IgD-negative memory B cell (primary cell): ENCODE measurements around the gene KCMF1. TPM values are rescaled to one million over a fixed set of nuclear protein-coding genes. Genes with fewer than 3 reads are reported as not detected.

Experiments used
- H3K27ac Mint-ChIP-seq, 3 donors: one replicate each; pipeline ENCODE4 v1.8.0; 2020 to 2022; ENCODE audit warnings: mild to moderate bottlenecking in 3 of 3, mixed read lengths in 3 of 3, moderate library complexity in 1 of 3
- H3K27me3 Mint-ChIP-seq: one replicate; pipeline ENCODE4 v1.8.0; 2021; ENCODE audit warnings: mixed read lengths
- H3K36me3 Mint-ChIP-seq: one replicate; pipeline ENCODE4 v1.8.0; 2020; ENCODE audit warnings: mild to moderate bottlenecking, mixed read lengths
- H3K4me1 Mint-ChIP-seq, 3 donors: one replicate each; pipeline ENCODE4 v1.8.0; 2020 to 2022; ENCODE audit warnings: mixed read lengths in 3 of 3, mild to moderate bottlenecking in 1 of 3
- H3K4me3 Mint-ChIP-seq, 4 donors: one replicate each; pipeline ENCODE4 v1.8.0; 2020 to 2022; ENCODE audit warnings: mild to moderate bottlenecking in 4 of 4, mixed read lengths in 4 of 4, moderate library complexity in 3 of 4
- H3K9me3 Mint-ChIP-seq, 3 donors: one replicate each; pipeline ENCODE4 v1.8.0; 2020 to 2021; ENCODE audit warnings: mixed read lengths in 3 of 3, mild to moderate bottlenecking in 1 of 3
- polyA plus RNA-seq: library from polyadenylated mRNA; unstranded; fragments of 300-500 nt; fragmentation: Illumina TruSeq; gene quantifications from one replicate; pipeline ENCODE4 v1.2.3, GENCODE V29; 2021

Gene KCMF1
- polyA plus RNA-seq, 1 donor from 2014 or later: 17.6 TPM

DNA sequence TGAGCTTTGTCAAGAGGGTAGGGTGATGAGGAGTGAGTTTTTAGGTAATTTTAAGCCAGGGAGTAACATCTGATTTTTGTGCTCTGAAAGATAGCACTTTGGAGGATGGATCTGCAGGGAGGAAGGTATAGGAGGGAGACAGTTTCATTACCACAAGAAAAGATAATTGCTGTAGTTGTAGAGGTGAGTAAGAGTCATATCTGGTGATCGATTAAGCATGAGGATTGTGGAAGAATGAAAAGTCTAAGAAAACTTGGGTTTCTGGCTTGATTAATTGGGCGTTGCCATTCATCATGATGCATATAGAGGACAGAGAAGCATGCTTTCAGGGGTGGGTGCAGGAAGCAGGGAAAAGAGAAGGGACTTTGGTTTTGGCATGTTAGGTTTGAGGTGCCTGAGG lies 18.5 kb downstream of the KCMF1 start:
- no peaks in the 10 kb centered on the region for H3K36me3 Mint-ChIP-seq
- peaks cover 22 to 28% (median 25%) of the 10 kb centered on the region in 3 donors for H3K4me1 Mint-ChIP-seq
- H3K4me3 Mint-ChIP-seq: no peak overlapping the region
- no peak overlapping the region for H3K27ac Mint-ChIP-seq
- no peaks in the 10 kb centered on the region for H3K9me3 Mint-ChIP-seq
- H3K27me3 Mint-ChIP-seq: no peaks in the 10 kb centered on the region

GRCh38 chr2:84989927-84990326 lies 19.0 kb downstream of the KCMF1 start:
- Mint-ChIP-seq H3K27ac (no peak overlapping the region), H3K4me3 (no peak overlapping the region), H3K9me3 (no peaks in the 10 kb centered on the region), H3K27me3 (no peaks in the 10 kb centered on the region), H3K36me3 (no peaks in the 10 kb centered on the region), H3K4me1 (peaks cover 22 to 27% (median 24%) of the 10 kb centered on the region in 3 donors)

DNA sequence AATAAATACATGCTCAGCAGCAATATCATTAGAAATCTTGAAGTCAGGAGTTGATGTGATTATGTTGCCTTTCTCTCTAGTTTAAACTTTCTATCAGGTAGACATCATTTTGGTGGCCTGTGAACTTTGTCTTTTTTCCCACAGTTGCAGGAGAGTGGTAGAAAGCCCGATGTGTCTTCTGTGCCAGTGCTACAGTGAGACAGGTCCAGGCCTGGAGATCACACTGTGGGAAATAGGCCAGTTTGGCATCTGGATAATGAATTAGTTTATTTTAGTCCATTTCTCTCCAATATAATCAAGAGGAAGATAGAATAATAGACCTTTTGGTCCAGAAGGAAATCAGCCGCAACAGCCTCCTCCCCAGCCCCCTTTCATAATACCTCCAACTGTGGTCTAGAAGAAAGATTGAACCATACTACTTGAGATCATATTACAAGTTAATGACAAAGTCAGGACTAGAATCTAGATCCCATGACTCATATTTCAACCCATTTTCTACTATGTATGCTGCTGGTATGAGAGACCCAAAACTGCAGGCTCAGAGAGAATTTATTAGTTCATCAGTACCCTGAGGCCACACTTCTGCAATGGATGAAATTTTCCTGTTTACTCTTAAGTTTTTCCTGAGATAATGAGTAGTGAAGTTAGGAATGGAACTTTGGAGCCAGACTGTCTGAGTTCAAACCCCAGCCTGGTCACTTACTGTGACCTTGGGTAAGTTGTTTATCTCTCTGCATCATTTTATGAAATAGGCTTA lies 20.6 kb downstream of the KCMF1 start:
- H3K27me3 Mint-ChIP-seq: no peaks in the 10 kb centered on the region
- no peaks in the 10 kb centered on the region for H3K36me3 Mint-ChIP-seq
- no peak overlapping the region for H3K27ac Mint-ChIP-seq
- no peak overlapping the region for H3K4me3 Mint-ChIP-seq
- H3K4me1 Mint-ChIP-seq: peaks cover 26 to 29% (median 28%) of the 10 kb centered on the region in 3 donors
- H3K9me3 Mint-ChIP-seq: no peaks in the 10 kb centered on the region

GRCh38 chr2:84995826-84996225 lies 24.9 kb downstream of the KCMF1 start:
- H3K4me1 Mint-ChIP-seq: peaks cover 26 to 32% (median 26%) of the 10 kb centered on the region in 3 donors
- H3K36me3 Mint-ChIP-seq: no peaks in the 10 kb centered on the region
- H3K9me3 Mint-ChIP-seq: no peaks in the 10 kb centered on the region
- no peak overlapping the region for H3K4me3 Mint-ChIP-seq
- H3K27me3 Mint-ChIP-seq: no peaks in the 10 kb centered on the region
- no peak overlapping the region for H3K27ac Mint-ChIP-seq

GRCh38 chr2:84996909-84997308 lies 25.9 kb downstream of the KCMF1 start:
- Mint-ChIP-seq H3K27me3 (no peaks in the 10 kb centered on the region), H3K4me3 (no peak overlapping the region), H3K27ac (no peak overlapping the region), H3K4me1 (peaks cover 30 to 34% (median 32%) of the 10 kb centered on the region in 3 donors), H3K9me3 (no peaks in the 10 kb centered on the region), H3K36me3 (no peaks in the 10 kb centered on the region)

DNA sequence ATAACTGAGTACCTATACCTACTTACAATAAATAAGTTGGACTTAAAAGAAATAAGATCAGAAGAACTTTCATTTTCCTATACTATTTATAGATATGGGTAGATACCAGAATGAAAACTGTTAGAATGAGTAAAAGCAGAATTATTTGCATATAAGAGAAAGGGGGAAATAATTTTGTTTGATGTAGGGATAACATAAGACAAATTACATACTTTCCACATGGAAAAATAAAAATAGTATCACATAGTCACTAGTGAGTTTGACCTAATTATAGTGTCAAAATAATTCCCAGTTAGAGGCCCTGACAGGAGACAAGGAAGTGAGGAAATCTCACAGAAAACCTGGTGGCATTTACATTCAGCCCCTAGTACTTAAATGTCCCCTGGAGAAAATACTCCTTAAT lies 28.6 kb downstream of the KCMF1 start:
- H3K4me1 Mint-ChIP-seq: peaks cover 32 to 44% (median 39%) of the 10 kb centered on the region in 3 donors
- no peaks in the 10 kb centered on the region for H3K36me3 Mint-ChIP-seq
- peak overlapping the region in 2 of 3 donors; percentile 52 to 84 for H3K27ac Mint-ChIP-seq
- no peaks in the 10 kb centered on the region for H3K27me3 Mint-ChIP-seq
- peak overlapping the region in 3 of 4 donors; percentile 1 to 69 (median 19) for H3K4me3 Mint-ChIP-seq
- no peaks in the 10 kb centered on the region for H3K9me3 Mint-ChIP-seq

- H3K27me3 Mint-ChIP-seq: no peaks in the 10 kb centered on the region
- no peaks in the 10 kb centered on the region for H3K9me3 Mint-ChIP-seq
- peak overlapping the region; percentile 16 to 73 (median 59) for H3K27ac Mint-ChIP-seq
- peaks cover 29 to 40% (median 34%) of the 10 kb centered on the region in 3 donors for H3K4me1 Mint-ChIP-seq
- H3K4me3 Mint-ChIP-seq: peak overlapping the region in 1 of 4 donors; percentile 49
- no peaks in the 10 kb centered on the region for H3K36me3 Mint-ChIP-seq
Observed at GRCh38 chr2:85001595-85001994, 30.6 kb downstream of the KCMF1 start.

DNA sequence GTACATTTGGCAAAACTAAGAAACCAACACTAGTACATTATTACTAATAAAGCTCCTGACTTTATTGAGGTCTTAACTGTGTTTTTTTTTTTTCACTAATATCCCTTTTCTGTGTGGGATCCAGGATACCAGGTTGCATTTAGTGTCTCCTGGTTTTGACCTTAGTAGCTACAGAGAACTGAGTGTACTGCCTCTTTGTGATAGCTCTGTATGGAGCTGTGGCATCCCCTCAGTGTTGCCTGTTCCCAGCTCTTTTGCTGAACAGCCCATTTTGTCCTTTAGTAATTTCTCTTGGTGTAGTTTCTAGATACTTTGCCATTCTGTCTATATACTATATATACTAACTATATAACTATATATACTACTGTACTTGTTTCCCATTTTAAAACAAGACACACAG lies 31.6 kb downstream of the KCMF1 start:
- peak overlapping the region in 1 of 3 donors; percentile 57 for H3K27ac Mint-ChIP-seq
- H3K4me3 Mint-ChIP-seq: no peak overlapping the region

DNA sequence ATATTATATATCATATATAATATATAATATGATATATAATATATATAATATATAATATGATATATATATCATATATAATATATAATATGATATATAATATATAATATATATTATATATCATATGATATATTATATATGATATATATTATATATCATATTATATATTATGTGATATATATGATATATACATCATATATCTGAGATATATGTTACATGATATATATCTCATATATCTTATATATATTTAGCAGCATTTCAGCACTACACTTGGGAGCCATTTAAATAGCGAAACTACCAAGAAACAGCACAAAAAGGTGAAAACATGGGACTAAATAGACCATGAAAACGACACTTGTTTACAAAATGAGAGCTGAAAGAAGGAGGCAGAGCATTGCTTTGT lies 37.3 kb downstream of the KCMF1 start:
- H3K4me1 Mint-ChIP-seq: peaks cover 46 to 52% (median 50%) of the 10 kb centered on the region in 3 donors
- no peak overlapping the region for H3K27ac Mint-ChIP-seq
- no peaks in the 10 kb centered on the region for H3K9me3 Mint-ChIP-seq

More for the DNA sequence above, 31.6 kb downstream of the KCMF1 start:
- Mint-ChIP-seq H3K27me3 (no peaks in the 10 kb centered on the region), H3K36me3 (no peaks in the 10 kb centered on the region), H3K4me1 (peaks cover 33 to 47% (median 36%) of the 10 kb centered on the region in 3 donors), H3K9me3 (no peaks in the 10 kb centered on the region)

GRCh38 chr2:85009019-85009618 lies 38.2 kb downstream of the KCMF1 start:
- H3K36me3 Mint-ChIP-seq: peaks cover 6% of the 10 kb centered on the region
- peak overlapping the region in 1 of 3 donors; percentile 93 for H3K27ac Mint-ChIP-seq
- H3K4me1 Mint-ChIP-seq: peaks cover 47 to 53% (median 49%) of the 10 kb centered on the region in 3 donors
- H3K27me3 Mint-ChIP-seq: no peaks in the 10 kb centered on the region
- H3K9me3 Mint-ChIP-seq: no peaks in the 10 kb centered on the region
- peak overlapping the region in 2 of 4 donors; percentile 34 to 75 for H3K4me3 Mint-ChIP-seq

More for the DNA sequence above, 37.3 kb downstream of the KCMF1 start:
- Mint-ChIP-seq H3K4me3 (no peak overlapping the region), H3K27me3 (no peaks in the 10 kb centered on the region), H3K36me3 (peaks cover 6% of the 10 kb centered on the region)

- H3K36me3 Mint-ChIP-seq: peaks cover 6% of the 10 kb centered on the region
- no peak overlapping the region for H3K4me3 Mint-ChIP-seq
- H3K4me1 Mint-ChIP-seq: peaks cover 48 to 63% (median 58%) of the 10 kb centered on the region in 3 donors
- H3K27me3 Mint-ChIP-seq: no peaks in the 10 kb centered on the region
- no peak overlapping the region for H3K27ac Mint-ChIP-seq
- H3K9me3 Mint-ChIP-seq: no peaks in the 10 kb centered on the region
Observed at GRCh38 chr2:85010404-85010803, 39.4 kb downstream of the KCMF1 start.

GRCh38 chr2:85011098-85011497 lies 40.1 kb downstream of the KCMF1 start:
- peak overlapping the region in 1 of 3 donors; percentile 79 for H3K27ac Mint-ChIP-seq

GRCh38 chr2:85011747-85012146 lies 40.8 kb downstream of the KCMF1 start:
- Mint-ChIP-seq H3K9me3 (no peaks in the 10 kb centered on the region), H3K4me3 (no peak overlapping the region), H3K4me1 (peaks cover 50 to 62% (median 61%) of the 10 kb centered on the region in 3 donors), H3K27ac (peak overlapping the region in 2 of 3 donors; percentile 47 to 79), H3K36me3 (peaks cover 6% of the 10 kb centered on the region), H3K27me3 (no peaks in the 10 kb centered on the region)

More at GRCh38 chr2:85011098-85011497, 40.1 kb downstream of the KCMF1 start:
- Mint-ChIP-seq H3K4me3 (no peak overlapping the region), H3K36me3 (peaks cover 6% of the 10 kb centered on the region), H3K27me3 (no peaks in the 10 kb centered on the region), H3K4me1 (peaks cover 48 to 61% (median 57%) of the 10 kb centered on the region in 3 donors), H3K9me3 (no peaks in the 10 kb centered on the region)

GRCh38 chr2:85012431-85012830 lies 41.5 kb downstream of the KCMF1 start:
- H3K36me3 Mint-ChIP-seq: peaks cover 6% of the 10 kb centered on the region
- no peaks in the 10 kb centered on the region for H3K27me3 Mint-ChIP-seq
- peak overlapping the region in 1 of 3 donors; percentile 54 for H3K27ac Mint-ChIP-seq
- H3K9me3 Mint-ChIP-seq: no peaks in the 10 kb centered on the region
- no peak overlapping the region for H3K4me3 Mint-ChIP-seq
- peaks cover 50 to 60% (median 54%) of the 10 kb centered on the region in 3 donors for H3K4me1 Mint-ChIP-seq

GRCh38 chr2:85012855-85013254 lies 41.9 kb downstream of the KCMF1 start:
- Mint-ChIP-seq H3K36me3 (peaks cover 6% of the 10 kb centered on the region), H3K9me3 (no peaks in the 10 kb centered on the region), H3K27ac (peak overlapping the region in 1 of 3 donors; percentile 54), H3K27me3 (no peaks in the 10 kb centered on the region), H3K4me1 (peaks cover 51 to 63% (median 56%) of the 10 kb centered on the region in 3 donors), H3K4me3 (no peak overlapping the region)
